DND-41 (cell line): ENCODE data around the gene PCSK2.

ENCODE experiments used
- ATAC-seq: fragments of 200-7000 bp; cut with Tn5 transposase; 3 replicates; pipeline ENCODE4 v1.9.1; 2021; ENCODE audit warnings: low read depth; ENCODE audit not compliant: insufficient read depth
- DNase-seq: peaks from one replicate; pipeline ENCODE4 v3.0.0-alpha.2; 2020
- H2AFZ ChIP-seq: 2 replicates; pipeline ENCODE4 v1.6.0; 2012; ENCODE audit warnings: low read depth, low read length
- H3K27ac ChIP-seq: 2 replicates; pipeline ENCODE4 v1.5.1; 2012; ENCODE audit warnings: low read length, inconsistent platforms
- H3K27me3 ChIP-seq: fragments of 200-600 bp; sonication (generic); 2 replicates; pipeline ENCODE4 v1.6.0; 2012; ENCODE audit warnings: low read length, mild to moderate bottlenecking, inconsistent platforms; ENCODE audit not compliant: insufficient read depth, poor library complexity
- H3K36me3 ChIP-seq: 2 replicates; pipeline ENCODE4 v1.5.1; 2012; ENCODE audit warnings: low read length, inconsistent platforms; ENCODE audit not compliant: insufficient read depth
- H3K4me1 ChIP-seq: 2 replicates; pipeline ENCODE4 v1.5.1; 2012; ENCODE audit warnings: mild to moderate bottlenecking, low read length; ENCODE audit not compliant: insufficient read depth
- H3K4me2 ChIP-seq: 2 replicates; pipeline ENCODE4 v1.6.0; 2012; ENCODE audit warnings: mild to moderate bottlenecking, moderate library complexity, low read length, inconsistent platforms; ENCODE audit not compliant: insufficient read depth
- H3K4me3 ChIP-seq, 2 experiments: fragments of 200-600 bp in 1 of 2; shearing (Covaris generic) in 1 of 2; 2 replicates each; pipeline ENCODE4 v1.5.1; 2012 to 2016; ENCODE audit warnings: inconsistent platforms in 2 of 2, low read length in 2 of 2, mild to moderate bottlenecking in 2 of 2, low read depth in 1 of 2, moderate library complexity in 1 of 2
- H3K79me2 ChIP-seq: 2 replicates; pipeline ENCODE4 v1.6.0; 2012; ENCODE audit warnings: low read length, inconsistent platforms; ENCODE audit not compliant: insufficient read depth
- H3K9ac ChIP-seq: 2 replicates; pipeline ENCODE4 v1.6.0; 2012; ENCODE audit warnings: low read depth, mild to moderate bottlenecking, inconsistent platforms, low read length, moderate library complexity
- H3K9me3 ChIP-seq: 2 replicates; pipeline ENCODE4 v1.5.1; 2012; ENCODE audit warnings: low read length, moderate library complexity, mild to moderate bottlenecking, inconsistent platforms; ENCODE audit not compliant: insufficient read depth, severe bottlenecking
- H4K20me1 ChIP-seq: 2 replicates; pipeline ENCODE4 v1.6.0; 2012; ENCODE audit warnings: low read length; ENCODE audit not compliant: insufficient read depth
- EZH2 ChIP-seq: IDR thresholded peaks from 3 replicates; pipeline ENCODE4 v1.6.1; 2012; ENCODE audit warnings: borderline replicate concordance, low read depth, mild to moderate bottlenecking, moderate library complexity, low read length, inconsistent platforms; ENCODE audit not compliant: severe bottlenecking
- TF ChIP-seq, protein P1 (sequence below): IDR thresholded peaks from 2 replicates; pipeline ENCODE4 v1.5.1; 2012; ENCODE audit warnings: borderline replicate concordance, low read length, moderate library complexity, mild to moderate bottlenecking; ENCODE audit not compliant: poor library complexity, severe bottlenecking; ENCODE audit errors: extremely low read depth

Gene PCSK2

DNA sequence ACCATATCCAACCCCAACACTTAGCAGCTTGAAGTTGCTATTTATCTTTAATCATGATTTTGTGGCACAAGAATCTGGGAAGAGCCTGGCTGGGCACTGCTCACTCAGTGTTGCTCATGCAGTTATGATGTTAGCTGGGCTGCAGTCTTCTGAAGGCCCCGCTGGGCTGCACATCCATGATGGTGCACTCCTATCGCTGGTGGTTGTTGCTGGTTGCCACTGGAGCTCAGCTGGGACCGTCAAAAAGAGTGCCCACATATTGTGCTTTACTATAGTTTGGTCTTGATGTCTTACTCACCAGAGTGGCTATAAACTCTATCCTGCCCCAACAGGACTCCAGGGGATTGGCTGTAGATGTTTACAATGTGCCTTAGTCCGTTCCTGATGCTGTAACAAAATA lies 137.8 kb downstream of the PCSK2 start:
- TF ChIP-seq EZH2, result no peak
- TF ChIP-seq, protein P1, sequence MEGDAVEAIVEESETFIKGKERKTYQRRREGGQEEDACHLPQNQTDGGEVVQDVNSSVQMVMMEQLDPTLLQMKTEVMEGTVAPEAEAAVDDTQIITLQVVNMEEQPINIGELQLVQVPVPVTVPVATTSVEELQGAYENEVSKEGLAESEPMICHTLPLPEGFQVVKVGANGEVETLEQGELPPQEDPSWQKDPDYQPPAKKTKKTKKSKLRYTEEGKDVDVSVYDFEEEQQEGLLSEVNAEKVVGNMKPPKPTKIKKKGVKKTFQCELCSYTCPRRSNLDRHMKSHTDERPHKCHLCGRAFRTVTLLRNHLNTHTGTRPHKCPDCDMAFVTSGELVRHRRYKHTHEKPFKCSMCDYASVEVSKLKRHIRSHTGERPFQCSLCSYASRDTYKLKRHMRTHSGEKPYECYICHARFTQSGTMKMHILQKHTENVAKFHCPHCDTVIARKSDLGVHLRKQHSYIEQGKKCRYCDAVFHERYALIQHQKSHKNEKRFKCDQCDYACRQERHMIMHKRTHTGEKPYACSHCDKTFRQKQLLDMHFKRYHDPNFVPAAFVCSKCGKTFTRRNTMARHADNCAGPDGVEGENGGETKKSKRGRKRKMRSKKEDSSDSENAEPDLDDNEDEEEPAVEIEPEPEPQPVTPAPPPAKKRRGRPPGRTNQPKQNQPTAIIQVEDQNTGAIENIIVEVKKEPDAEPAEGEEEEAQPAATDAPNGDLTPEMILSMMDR, result no peak
- no peak for ATAC-seq
- no peak overlapping the region for H3K4me2 ChIP-seq

DNA sequence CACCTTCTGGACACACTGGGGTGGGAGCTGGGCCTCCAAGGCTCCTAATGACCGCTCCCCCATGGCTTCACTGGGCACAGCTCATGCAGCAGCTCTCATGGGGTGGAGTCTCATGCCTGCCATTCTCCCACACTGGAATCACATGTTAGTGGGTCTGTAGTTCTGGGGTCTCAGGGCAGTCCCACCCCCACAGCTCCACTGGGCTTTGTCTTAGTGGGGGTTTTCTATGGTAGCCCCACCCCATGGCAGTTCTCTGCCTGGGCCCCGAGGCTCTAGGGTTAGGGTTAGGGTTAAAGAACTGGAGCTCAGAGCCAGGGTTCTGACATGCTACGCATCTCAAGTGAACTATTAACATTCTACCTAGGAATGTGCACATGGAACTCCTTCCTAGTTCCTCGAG lies 139.0 kb downstream of the PCSK2 start:
- TF ChIP-seq, protein P1, result no peak
- TF ChIP-seq EZH2, result no peak
- ATAC-seq (no peak), DNase-seq (no peak)
- no peak overlapping the region for H3K4me2 ChIP-seq
- H4K20me1 ChIP-seq, result no peaks in the 10 kb centered on the region
- H3K4me3 ChIP-seq, result no peak overlapping the region
- peaks cover 3% of the 10 kb centered on the region for H3K27me3 ChIP-seq
- no peak overlapping the region for H3K27ac ChIP-seq
- no peaks in the 10 kb centered on the region for H3K79me2 ChIP-seq
- H3K9ac ChIP-seq, result no peak overlapping the region
- H3K4me1 ChIP-seq, result no peaks in the 10 kb centered on the region
- no peaks in the 10 kb centered on the region for H3K36me3 ChIP-seq
- no peaks in the 10 kb centered on the region for H3K9me3 ChIP-seq
- no peak overlapping the region for H2AFZ ChIP-seq

More for the DNA sequence above, 137.8 kb downstream of the PCSK2 start:
- Histone ChIP-seq H3K36me3 (no peaks in the 10 kb centered on the region), H3K79me2 (no peaks in the 10 kb centered on the region), H3K9me3 (no peaks in the 10 kb centered on the region), H3K27ac (no peak overlapping the region), H3K27me3 (peaks cover 3% of the 10 kb centered on the region), H2AFZ (no peak overlapping the region), H3K4me1 (no peaks in the 10 kb centered on the region), H3K4me3 (no peak overlapping the region), H4K20me1 (no peaks in the 10 kb centered on the region), H3K9ac (no peak overlapping the region)
- no peak for DNase-seq

DNA sequence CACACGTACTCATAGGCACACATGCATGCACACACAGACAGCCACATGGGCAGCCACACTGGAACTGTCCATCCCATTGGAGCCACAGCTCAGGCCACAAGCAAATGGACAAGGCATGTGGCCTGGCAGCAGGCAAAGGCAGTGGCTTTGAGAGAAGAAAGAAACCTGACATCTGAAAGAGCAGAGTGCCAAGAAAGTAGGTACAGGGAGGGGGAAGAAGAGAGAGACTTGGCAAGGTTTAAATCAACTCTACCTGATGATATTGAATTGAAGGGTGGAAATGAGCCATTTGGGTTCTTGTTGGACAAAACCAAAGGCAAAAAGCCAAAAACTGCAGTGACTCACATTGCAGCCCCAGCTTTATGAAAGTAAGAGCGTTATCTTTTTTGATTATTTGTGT lies 142.7 kb downstream of the PCSK2 start:
- H3K4me2 ChIP-seq, result no peak overlapping the region
- no peak overlapping the region for H2AFZ ChIP-seq
- no peaks in the 10 kb centered on the region for H3K9me3 ChIP-seq
- no peak for DNase-seq
- H3K4me1 ChIP-seq, result no peaks in the 10 kb centered on the region
- no peak overlapping the region for H3K4me3 ChIP-seq
- H4K20me1 ChIP-seq, result no peaks in the 10 kb centered on the region
- H3K27me3 ChIP-seq, result peaks cover 3% of the 10 kb centered on the region
- no peak overlapping the region for H3K27ac ChIP-seq
- no peaks in the 10 kb centered on the region for H3K36me3 ChIP-seq
- ATAC-seq, result no peak
- H3K79me2 ChIP-seq, result no peaks in the 10 kb centered on the region
- H3K9ac ChIP-seq, result no peak overlapping the region
- TF ChIP-seq, protein P1, result no peak
- TF ChIP-seq EZH2, result no peak
